ENCODE measurements around the gene ESRRG.
A peak's percentile ranks its signal among the peaks of the same experiment; 100 is the strongest.

Gene ESRRG

GRCh38 chr1:216542741-216543140, 180.5 kb downstream of the ESRRG start:
- peak; percentile 64 for TF ChIP-seq GATA3 (IDR thresholded peaks at IDR 0.05; ENCODE audit: low read depth, low read length)
- no peak; the same call in 1 of the 2 replicates for TF ChIP-seq GATA2 (IDR thresholded peaks at IDR 0.05; ENCODE audit: low read depth, low read length)

DNA sequence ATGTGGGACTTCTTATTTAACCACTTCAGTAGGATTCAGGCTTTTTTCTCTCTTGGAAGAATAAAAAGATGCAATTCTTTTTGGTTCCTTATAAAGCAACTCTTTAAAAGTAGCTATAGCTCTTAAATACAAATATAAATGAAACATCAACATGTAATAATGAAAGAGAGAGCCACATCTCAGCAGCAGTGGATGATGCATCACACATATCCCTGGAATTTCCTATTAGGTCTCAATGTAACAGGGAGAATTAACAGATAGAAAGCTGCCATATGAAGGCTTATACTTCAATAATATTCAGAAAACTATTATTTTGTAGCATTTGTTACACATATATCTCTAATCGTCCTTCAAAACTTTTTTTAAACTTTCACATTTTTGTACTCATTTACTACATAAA, 181.0 kb downstream of the ESRRG start:
- no peak for TF ChIP-seq GATA2 (IDR thresholded peaks at IDR 0.05; ENCODE audit: low read depth, low read length)
- TF ChIP-seq GATA3 (IDR thresholded peaks at IDR 0.05; ENCODE audit: low read depth, low read length): no peak

DNA sequence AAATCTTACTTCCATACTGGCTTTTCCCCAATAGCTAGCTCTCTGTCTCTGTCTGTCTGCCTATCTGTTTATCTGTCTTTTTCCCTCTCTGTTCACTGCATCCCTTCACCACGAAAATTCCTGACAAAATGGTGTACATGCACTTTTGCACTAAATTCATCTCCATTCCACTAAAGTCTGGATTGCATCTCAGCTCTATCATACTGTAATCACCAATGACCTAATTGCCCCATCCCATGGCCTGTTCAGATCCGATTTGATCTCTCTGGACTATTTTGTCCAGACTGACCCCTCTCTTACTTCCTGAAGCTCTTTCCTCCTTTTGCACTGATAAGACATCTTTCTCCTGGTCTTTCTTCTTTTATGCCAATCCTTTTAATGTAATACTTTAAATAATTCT, 187.5 kb downstream of the ESRRG start:
- TF ChIP-seq GATA2 (IDR thresholded peaks at IDR 0.05; ENCODE audit: low read depth, low read length): peak; percentile 43; the same call in 1 of the 2 replicates
- TF ChIP-seq GATA3 (IDR thresholded peaks at IDR 0.05; ENCODE audit: low read depth, low read length): peak; percentile 78; the same call in 1 of the 2 replicates

DNA sequence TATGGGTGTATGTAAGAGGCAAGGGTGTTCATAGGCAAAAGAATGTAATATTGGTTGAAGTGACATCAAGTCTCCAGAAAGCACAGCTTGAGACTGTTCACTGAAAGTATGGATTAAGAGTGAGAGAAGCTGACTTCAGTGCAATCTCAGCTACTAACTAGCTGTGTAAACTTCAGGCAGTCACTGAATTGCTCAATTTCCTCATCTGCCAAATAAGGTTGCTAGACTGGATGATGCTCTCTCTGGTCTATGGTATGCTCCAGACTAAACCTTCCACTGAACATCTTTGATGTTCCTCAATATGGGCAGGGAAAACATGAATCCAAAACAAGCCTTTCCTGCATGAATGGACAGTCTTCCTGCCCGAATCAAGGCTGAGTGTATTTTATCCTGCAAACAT, 188.2 kb downstream of the ESRRG start:
- TF ChIP-seq GATA2 (IDR thresholded peaks at IDR 0.05; ENCODE audit: low read depth, low read length) (no peak), GATA3 (IDR thresholded peaks at IDR 0.05; ENCODE audit: low read depth, low read length) (no peak)

GRCh38 chr1:216533776-216534175, 189.5 kb downstream of the ESRRG start:
- TF ChIP-seq GATA3 (IDR thresholded peaks at IDR 0.05; ENCODE audit: low read depth, low read length): peak; percentile 100
- peak; percentile 100 for TF ChIP-seq GATA2 (IDR thresholded peaks at IDR 0.05; ENCODE audit: low read depth, low read length)

DNA sequence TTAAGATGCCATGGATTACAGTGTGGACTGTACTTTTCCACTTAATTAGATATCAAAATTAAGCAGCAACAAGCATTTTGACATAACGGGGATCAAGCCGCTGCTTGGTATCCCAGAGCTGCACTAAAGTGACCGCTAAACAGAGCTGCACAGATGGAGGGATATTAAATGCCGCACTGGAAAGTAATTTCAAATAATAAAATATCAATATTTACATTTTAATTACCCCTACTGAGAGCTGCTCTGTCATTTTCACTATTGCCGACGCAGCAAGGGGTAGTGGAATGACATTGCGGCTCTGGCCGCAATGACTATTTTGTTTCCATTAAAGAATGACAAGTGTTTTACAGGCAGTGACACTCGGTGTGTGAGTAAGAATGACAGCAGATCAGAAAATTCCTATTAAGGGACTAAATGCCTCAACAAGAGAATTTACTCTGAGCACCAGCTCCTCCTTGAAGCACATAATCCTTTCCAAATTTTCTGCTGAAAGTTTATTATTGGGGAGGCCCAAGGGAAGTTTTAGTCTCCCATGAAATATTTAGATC, 190.9 kb downstream of the ESRRG start:
- TF ChIP-seq GATA2 (IDR thresholded peaks at IDR 0.05; ENCODE audit: low read depth, low read length) (no peak), GATA3 (IDR thresholded peaks at IDR 0.05; ENCODE audit: low read depth, low read length) (no peak)

DNA sequence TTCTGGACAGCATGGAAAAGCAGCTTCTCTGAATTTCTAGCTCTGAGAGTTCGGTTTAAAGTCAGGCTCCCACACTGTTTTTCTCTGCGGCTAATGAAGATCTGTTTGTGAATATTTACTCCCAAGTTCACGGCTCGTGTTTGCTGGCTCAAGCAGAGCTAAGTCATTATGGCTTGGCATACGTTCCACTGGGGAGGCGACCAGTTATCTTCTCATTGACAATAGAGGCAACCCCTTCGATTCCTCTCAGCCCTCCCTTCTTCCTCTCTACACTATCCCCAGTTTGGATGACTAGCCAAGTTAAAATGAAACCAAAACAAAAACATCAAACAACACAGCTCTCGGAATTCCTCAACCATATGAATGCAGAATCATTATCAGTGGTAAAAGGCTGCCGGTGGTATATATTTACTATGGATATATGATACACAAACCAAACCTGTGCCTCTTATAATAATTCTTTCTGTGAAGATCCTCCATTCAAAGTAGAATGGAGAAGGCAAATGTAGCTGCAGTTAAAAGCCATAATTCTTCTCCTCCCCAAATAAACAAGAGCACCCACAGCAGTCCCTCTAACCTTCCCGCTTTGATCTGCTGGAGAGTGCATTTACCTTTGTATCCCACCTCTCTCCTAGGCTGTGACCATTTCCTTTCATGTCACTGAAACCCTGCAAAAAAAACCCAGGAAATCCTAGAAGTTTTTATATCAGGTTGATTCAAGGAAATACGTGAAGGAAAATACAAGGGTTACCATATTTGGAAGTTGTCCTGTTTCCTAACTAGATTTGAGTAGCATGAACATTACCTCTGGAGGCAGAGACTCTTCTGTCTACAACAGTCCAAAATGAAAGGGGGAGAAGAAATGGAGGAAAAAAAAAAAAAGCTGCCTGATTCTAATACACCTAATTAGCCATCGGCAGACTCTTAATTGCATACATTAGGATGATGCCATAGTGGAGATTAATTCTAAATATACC, 191.7 kb downstream of the ESRRG start:
- TF ChIP-seq GATA3 (IDR thresholded peaks at IDR 0.05; ENCODE audit: low read depth, low read length) (no peak), GATA2 (IDR thresholded peaks at IDR 0.05; ENCODE audit: low read depth, low read length) (no peak)

DNA sequence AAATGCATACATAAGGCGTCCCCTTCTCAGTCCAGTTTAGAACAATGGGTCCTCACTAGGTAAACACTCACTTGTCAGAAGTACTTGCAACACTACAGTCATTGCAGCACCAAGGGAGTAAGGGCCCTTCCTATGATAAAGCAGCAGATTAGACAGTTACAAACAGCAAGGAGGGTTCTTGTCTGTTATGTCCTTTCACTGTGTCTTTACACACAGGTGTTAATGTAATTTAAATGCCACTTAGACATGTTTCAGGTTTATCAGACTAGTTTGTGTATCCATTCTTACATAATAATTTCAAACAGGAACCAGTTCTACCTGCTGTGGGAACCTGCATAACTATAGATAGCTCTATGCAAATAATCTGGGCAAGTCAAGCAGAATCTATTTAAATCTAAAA, 194.4 kb downstream of the ESRRG start:
- TF ChIP-seq GATA3 (IDR thresholded peaks at IDR 0.05; ENCODE audit: low read depth, low read length) (no peak), GATA2 (IDR thresholded peaks at IDR 0.05; ENCODE audit: low read depth, low read length) (no peak)

GRCh38 chr1:216523449-216524190, 199.6 kb downstream of the ESRRG start:
- no peak for TF ChIP-seq GATA3 (IDR thresholded peaks at IDR 0.05; ENCODE audit: low read depth, low read length)
- TF ChIP-seq GATA2 (IDR thresholded peaks at IDR 0.05; ENCODE audit: low read depth, low read length): no peak

- TF ChIP-seq GATA2 (IDR thresholded peaks at IDR 0.05; ENCODE audit: low read depth, low read length): no peak
These were observed 200.2 kb downstream of the ESRRG start for GRCh38 chr1:216523043-216523442.

DNA sequence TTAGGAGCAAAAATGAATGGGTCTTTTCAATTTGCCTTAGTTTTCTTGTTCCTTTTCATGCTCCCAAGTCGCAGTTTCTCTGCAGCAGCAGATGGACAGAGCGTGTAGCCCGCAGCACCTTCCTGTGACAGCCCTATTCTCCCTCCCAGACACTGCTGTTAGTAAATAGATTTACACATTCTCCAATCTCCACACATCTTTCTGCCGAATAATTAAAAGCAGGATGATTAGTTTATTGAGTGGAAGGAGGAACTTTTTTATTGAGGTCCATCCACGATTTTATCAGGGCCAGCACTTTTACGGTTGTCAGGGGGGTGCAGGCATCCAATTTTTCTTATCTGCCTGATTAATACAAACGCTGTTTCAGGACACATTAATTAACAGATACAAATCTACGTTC, 201.8 kb downstream of the ESRRG start:
- TF ChIP-seq GATA2 (IDR thresholded peaks at IDR 0.05; ENCODE audit: low read depth, low read length) (peak; percentile 92), GATA3 (IDR thresholded peaks at IDR 0.05; ENCODE audit: low read depth, low read length) (peak; percentile 96)

DNA sequence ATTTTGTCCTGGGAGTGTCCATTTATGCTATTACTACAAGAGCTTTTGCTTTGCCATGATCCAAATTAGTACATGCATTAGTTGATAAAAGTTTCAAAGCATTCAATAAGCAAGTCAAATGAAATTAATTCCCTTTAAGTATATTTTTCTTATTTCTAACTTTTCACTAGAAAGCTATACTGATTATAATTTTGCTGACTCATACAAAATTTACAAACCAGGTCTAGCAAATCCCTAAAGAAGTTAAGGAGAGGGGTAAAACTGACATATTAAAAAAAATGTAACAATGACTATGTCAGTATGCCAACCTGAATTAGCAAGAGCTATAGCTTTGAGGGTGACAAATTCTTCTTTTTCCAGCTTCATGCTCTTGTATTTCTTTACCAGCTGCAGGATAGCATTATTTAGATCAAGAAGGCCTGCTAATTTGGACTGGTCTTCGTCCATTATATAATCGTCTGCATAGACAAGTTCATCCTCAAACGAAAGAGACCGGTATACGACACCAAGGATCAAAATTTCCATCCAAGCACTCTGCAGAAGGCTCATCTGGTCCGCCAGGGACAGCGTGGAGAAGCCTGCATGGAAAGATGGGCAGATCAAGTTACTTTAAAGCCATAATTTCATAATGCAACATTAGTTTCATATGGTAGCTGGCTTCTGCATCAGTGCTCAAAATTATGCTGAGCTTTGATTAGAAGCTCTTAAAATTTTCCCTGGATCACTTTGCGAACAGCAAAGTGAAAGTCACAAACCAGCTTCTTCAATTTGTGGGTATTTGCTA, 204.2 kb downstream of the ESRRG start:
- TF ChIP-seq GATA2 (IDR thresholded peaks at IDR 0.05; ENCODE audit: low read depth, low read length) (peak; percentile 54), GATA3 (IDR thresholded peaks at IDR 0.05; ENCODE audit: low read depth, low read length) (no peak)

DNA sequence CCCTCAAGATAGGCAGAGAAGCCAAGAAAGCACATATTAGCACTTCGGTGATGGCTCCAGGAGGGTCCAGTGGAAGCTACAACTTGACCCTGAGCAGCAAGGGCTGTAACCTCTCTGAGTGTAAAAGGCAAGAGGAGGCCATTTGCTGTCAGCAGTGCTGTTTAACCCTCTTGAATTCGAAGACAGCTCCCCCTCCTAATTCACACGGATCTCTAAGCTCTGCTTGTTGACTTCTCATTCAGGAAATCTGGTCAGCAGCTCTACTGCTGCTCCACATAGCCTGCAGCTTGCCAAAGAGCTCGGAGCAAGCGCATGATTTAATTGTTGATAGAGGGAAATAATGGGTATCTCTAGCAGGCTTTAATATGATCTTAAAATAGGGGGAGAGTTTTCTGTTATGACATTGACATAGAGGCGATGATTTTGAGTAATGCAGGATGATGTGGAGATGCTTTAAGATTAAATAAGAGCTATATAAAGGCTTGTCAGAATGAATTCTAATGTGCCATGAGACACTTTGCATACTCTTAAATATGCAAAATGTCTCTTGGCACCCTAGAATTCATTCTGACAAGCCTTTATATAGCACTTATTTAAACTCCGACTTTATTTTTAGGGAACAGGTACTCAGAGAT, 220.6 kb downstream of the ESRRG start:
- TF ChIP-seq GATA2 (IDR thresholded peaks at IDR 0.05; ENCODE audit: low read depth, low read length): peak; percentile 75
- TF ChIP-seq GATA3 (IDR thresholded peaks at IDR 0.05; ENCODE audit: low read depth, low read length): peak; percentile 64

Data from SH-SY5Y (cell line).